ENCODE data around the gene SERGEF. TPM values are rescaled to one million over a fixed set of nuclear protein-coding genes. Genes with fewer than 3 reads are reported as not detected.

Gene SERGEF
- total RNA-seq, 1 experiment from 2014 or later: 31.4 TPM

- Histone ChIP-seq H3K4ac (ENCODE audit: low read depth, low read length) (no peak overlapping the region), H3K18ac (ENCODE audit: insufficient read length, low read depth, low read length) (no peak overlapping the region), H4K20me1 (ENCODE audit: control insufficient read depth, insufficient read depth, insufficient read length) (no peaks in the 10 kb centered on the region), H2BK20ac (ENCODE audit: low read depth, low read length, poor library complexity, severe bottlenecking) (no peak overlapping the region), H3K27ac (ENCODE audit: insufficient read length, low read depth, low read length) (no peak overlapping the region), H4K91ac (ENCODE audit: insufficient read length, low read depth, low read length) (no peak overlapping the region), H3K4me1 (ENCODE audit: insufficient read depth, low read length) (peaks cover 6% of the 10 kb centered on the region; the same call in 1 of the 2 replicates), H2AK5ac (ENCODE audit: insufficient read length, low read length) (no peak overlapping the region), H3K23me2 (ENCODE audit: insufficient read length, low read depth, low read length, poor library complexity, severe bottlenecking) (no peaks in the 10 kb centered on the region), H3K79me2 (ENCODE audit: insufficient read depth, low read length) (no peaks in the 10 kb centered on the region), H3K27me3 (ENCODE audit: insufficient read depth, low read length) (no peaks in the 10 kb centered on the region), H3K9me3 (ENCODE audit: control insufficient read depth, low read depth, low read length) (no peaks in the 10 kb centered on the region), H4K5ac (ENCODE audit: insufficient read length, low read depth, low read length) (no peak overlapping the region), H2BK5ac (ENCODE audit: insufficient read length, low read length) (no peak overlapping the region), H3K79me1 (ENCODE audit: insufficient read depth, low read depth, low read length, poor library complexity, severe bottlenecking) (no peaks in the 10 kb centered on the region), H2AFZ (ENCODE audit: low read length) (no peak overlapping the region), H2BK120ac (ENCODE audit: low read depth, low read length, poor library complexity, severe bottlenecking) (no peak overlapping the region), H3K4me2 (ENCODE audit: insufficient read depth, insufficient read length, low read length) (no peak overlapping the region), H3K9ac (ENCODE audit: extremely low read depth, insufficient read length, low read length) (no peak overlapping the region), H3K14ac (ENCODE audit: insufficient read depth, low read length) (no peak overlapping the region), H3T11ph (ENCODE audit: low read length) (no peak overlapping the region), H4K8ac (replicated peaks; ENCODE audit: insufficient read length, low read depth, low read length) (no peak overlapping the region), H2BK12ac (ENCODE audit: insufficient read length, low read depth, low read length) (no peak overlapping the region), H3K23ac (ENCODE audit: insufficient read length, low read depth, low read length) (no peak overlapping the region), H3K56ac (ENCODE audit: insufficient read length, low read depth, low read length) (no peak overlapping the region), H2BK15ac (ENCODE audit: low read depth, low read length) (no peak overlapping the region)
- no peak overlapping the region for H3K4me3 Mint-ChIP-seq
- H3K36me3 Mint-ChIP-seq (ENCODE audit: insufficient read depth in 1 of 3, low read depth in 3 of 3): peaks cover 10 to 15% (median 14%) of the 10 kb centered on the region in 3 experiments
- peak; percentile 51 for DNase-seq
- H3K27me3 Mint-ChIP-seq (ENCODE audit: low read depth): no peaks in the 10 kb centered on the region
- H3K27ac Mint-ChIP-seq: no peak overlapping the region
- no CpG with 5 or more reads among the region's 3 CpGs for WGBS (ENCODE audit: extremely low coverage, insufficient read length, low lambda C conversion rate)
- peaks cover 13 to 14% of the 10 kb centered on the region in 2 experiments for H3K4me1 Mint-ChIP-seq
- peaks cover 12 to 14% of the 10 kb centered on the region in 2 experiments for H3K9me3 Mint-ChIP-seq
- peak; percentile 77 for TF ChIP-seq CTCF (conservative IDR thresholded peaks at IDR 0.05)
Observed at GRCh38 chr11:17864478-17864941, 148.3 kb downstream of the SERGEF start.
